HepG2 (cell line): ENCODE results near the gene PSMA3. TPM values are rescaled to one million over a fixed set of nuclear protein-coding genes. Genes with fewer than 3 reads are reported as not detected.

Experiments used
- AKNA ChIP-seq: sonication (generic); formaldehyde crosslinking; IDR thresholded peaks from 2 replicates; pipeline ENCODE4 v1.4.0; 2020; ENCODE audit warnings: missing genetic modification reagents, borderline replicate concordance
- ARID5B ChIP-seq: IDR thresholded peaks from 2 replicates; pipeline ENCODE4 v1.4.0; 2020; ENCODE audit warnings: mild to moderate bottlenecking, missing genetic modification reagents
- HNRNPH1 ChIP-seq: fragments of 200-400 bp; formaldehyde crosslinking; optimal IDR thresholded peaks from 2 replicates; pipeline ENCODE3; 2017; ENCODE audit warnings: mild to moderate bottlenecking, low read depth, low read length
- JUNB ChIP-seq: sonication (generic); formaldehyde crosslinking; IDR thresholded peaks from 2 replicates; pipeline ENCODE4 v1.8.0; 2022; ENCODE audit warnings: missing genetic modification reagents, mild to moderate bottlenecking, borderline replicate concordance
- KLF9 ChIP-seq: IDR thresholded peaks from 2 replicates; pipeline ENCODE4 v1.6.1; 2016; ENCODE audit warnings: low read depth
- NFRKB ChIP-seq: fragments of 450-650 bp; IDR thresholded peaks from 2 replicates; pipeline ENCODE4 v1.6.1; 2017
- PAF1 ChIP-seq: IDR thresholded peaks from 2 replicates; pipeline ENCODE4 v1.6.1; 2016; ENCODE audit warnings: missing genetic modification reagents, missing compliant biosample characterization
- RFX5 ChIP-seq: IDR thresholded peaks from 2 replicates; pipeline ENCODE4 v1.6.1; 2011; ENCODE audit warnings: low read depth, low read length, improper control_type of control experiment
- TBX3 ChIP-seq: fragments of 450-650 bp; IDR thresholded peaks from 2 replicates; pipeline ENCODE4 v1.6.1; 2017; ENCODE audit warnings: antibody characterized with exemption, mild to moderate bottlenecking, inconsistent platforms, borderline replicate concordance
- TIGD3 ChIP-seq: sonication (generic); formaldehyde crosslinking; IDR thresholded peaks from 2 replicates; pipeline ENCODE4 v1.5.1; 2020; ENCODE audit warnings: mild to moderate bottlenecking, missing genetic modification reagents, borderline replicate concordance
- XBP1 ChIP-seq: sonication (generic); formaldehyde crosslinking; IDR thresholded peaks from 2 replicates; pipeline ENCODE4 v1.5.0; 2020; ENCODE audit warnings: missing genetic modification reagents
- ZNF672 ChIP-seq: sonication (generic); formaldehyde crosslinking; IDR thresholded peaks from 2 replicates; pipeline ENCODE4 v1.8.1; 2022; ENCODE audit warnings: missing genetic modification reagents
- ZNF800 ChIP-seq: sonication (generic); formaldehyde crosslinking; IDR thresholded peaks from 2 replicates; pipeline ENCODE4 v1.4.0; 2020; ENCODE audit warnings: missing genetic modification reagents
- polyA plus RNA-seq, 8 experiments: library from polyadenylated mRNA; depleted of rRNA in 3 of 8; stranded (reverse) in 7 of 8; unstranded in 1 of 8; fragments of >200 nt; fragmentation: Illumina TruSeq in 4 of 8; extraction: Trizol in 4 of 8; gene quantifications; 2 replicates each; pipeline versions ENCODE4 v1.2.1 to v1.2.3, GENCODE V29; 2011 to 2016; ENCODE audit warnings: low read depth in 4 of 8, missing spikeins in 1 of 8, mixed read lengths in 1 of 8; ENCODE audit not compliant: insufficient read depth in 1 of 8
- total RNA-seq, 5 experiments: library from RNA; depleted of rRNA; stranded (reverse); fragments of >200 nt; fragmentation: Illumina TruSeq; extraction: Trizol; gene quantifications; 2 replicates each; pipeline ENCODE4 v1.2.3, GENCODE V29; 2016; ENCODE audit warnings: low read depth in 1 of 5

Gene PSMA3
- total and polyA plus RNA-seq, 2 of the 13 experiments (the other 11 are each of a cell fraction or from before 2014, with no cell fraction given) = 232 to 275 TPM

GRCh38 chr14:58297762-58298476 lies 53.3 kb downstream of the PSMA3 start (continued):
- TF ChIP-seq KLF9 (no peak), ARID5B (CRISPR knock-in tag) (0 out of 2 replicates have a peak, but pooled peaks have one; percentile 22), XBP1 (CRISPR knock-in tag) (no peak), AKNA (CRISPR knock-in tag) (no peak; the same call in 1 of the 2 replicates), TBX3 (0 out of 2 replicates have a peak, but pooled peaks have one; percentile 28), JUNB (CRISPR knock-in tag) (no peak), RFX5 (peak; percentile 78; the same call in 1 of the 2 replicates), TIGD3 (no peak), PAF1 (CRISPR knock-in tag) (no peak), ZNF672 (CRISPR knock-in tag) (no peak), ZNF800 (CRISPR knock-in tag) (no peak), NFRKB (peak; percentile 94), HNRNPH1 (no peak)
